ENCODE data around the gene CHKB.

CHKB gene

GRCh38 chr22:50574383-50574755 lies 8.3 kb downstream of the CHKB start:
- no peak for DNase-seq (ENCODE audit: low spot score)

DNA sequence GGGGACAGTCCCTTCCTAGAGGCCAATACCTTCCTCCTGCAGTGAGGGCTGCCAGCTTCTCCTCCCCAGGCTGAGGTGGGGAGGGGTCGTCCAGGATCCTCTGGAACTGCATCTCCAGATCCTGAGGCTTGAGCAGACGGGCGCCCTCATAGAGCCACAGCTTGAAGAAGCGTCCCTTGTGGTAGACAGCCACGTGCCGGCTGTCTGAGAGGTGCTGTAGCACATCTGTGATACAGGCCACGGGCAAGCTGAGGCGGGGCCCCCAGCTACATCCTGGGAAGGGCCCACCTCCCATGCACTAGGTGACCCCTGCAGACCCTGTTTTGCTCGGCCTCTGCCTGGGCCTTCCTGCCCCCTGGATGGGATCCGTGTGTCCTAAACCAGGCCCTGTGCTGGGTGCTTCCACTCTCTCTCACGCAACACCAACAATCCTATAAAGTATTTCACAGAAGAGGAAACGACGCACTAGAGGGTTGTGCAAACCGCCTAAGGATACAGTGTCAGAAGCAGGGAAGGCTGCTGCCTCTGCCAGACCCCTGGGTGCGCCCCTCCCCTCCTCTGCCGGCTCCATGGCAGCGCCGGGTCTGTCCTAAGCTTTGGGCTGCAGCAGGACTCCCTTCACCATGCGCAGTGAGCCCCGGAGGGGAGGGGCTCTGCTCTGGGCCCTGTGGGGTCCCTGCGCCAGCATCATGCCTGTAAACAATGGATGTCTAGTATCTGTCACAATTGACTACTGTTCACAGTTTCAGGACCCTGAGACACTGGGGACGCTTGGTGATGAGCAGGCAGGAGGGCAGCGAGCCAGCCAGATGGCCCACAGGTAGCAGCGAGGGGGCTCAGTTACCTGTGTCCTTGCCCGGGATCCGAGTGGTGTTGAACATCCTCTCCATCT lies 8.9 kb downstream of the CHKB start:
- no peak for DNase-seq (ENCODE audit: low spot score)

DNA sequence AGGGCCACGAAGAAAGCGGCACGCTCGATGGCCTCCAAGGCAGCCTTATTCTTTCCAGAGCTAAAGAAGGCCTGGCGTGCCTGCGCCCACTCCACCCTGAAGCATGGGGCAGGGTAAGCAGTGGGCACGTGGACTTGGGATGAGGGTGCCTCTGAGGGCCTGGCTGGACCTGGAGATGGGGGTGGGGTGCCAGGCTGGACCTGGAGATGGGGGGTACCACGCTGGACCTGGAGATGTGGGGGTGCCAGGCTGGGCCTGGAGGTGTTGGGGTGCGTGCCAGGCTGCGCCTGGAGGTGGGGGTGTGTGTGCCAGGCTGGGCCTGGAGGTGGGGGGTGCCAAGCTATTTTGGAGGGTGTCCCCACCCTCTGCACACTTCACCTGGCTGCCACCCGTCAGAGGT lies 9.7 kb downstream of the CHKB start:
- no peak for DNase-seq (ENCODE audit: low spot score)

DNA sequence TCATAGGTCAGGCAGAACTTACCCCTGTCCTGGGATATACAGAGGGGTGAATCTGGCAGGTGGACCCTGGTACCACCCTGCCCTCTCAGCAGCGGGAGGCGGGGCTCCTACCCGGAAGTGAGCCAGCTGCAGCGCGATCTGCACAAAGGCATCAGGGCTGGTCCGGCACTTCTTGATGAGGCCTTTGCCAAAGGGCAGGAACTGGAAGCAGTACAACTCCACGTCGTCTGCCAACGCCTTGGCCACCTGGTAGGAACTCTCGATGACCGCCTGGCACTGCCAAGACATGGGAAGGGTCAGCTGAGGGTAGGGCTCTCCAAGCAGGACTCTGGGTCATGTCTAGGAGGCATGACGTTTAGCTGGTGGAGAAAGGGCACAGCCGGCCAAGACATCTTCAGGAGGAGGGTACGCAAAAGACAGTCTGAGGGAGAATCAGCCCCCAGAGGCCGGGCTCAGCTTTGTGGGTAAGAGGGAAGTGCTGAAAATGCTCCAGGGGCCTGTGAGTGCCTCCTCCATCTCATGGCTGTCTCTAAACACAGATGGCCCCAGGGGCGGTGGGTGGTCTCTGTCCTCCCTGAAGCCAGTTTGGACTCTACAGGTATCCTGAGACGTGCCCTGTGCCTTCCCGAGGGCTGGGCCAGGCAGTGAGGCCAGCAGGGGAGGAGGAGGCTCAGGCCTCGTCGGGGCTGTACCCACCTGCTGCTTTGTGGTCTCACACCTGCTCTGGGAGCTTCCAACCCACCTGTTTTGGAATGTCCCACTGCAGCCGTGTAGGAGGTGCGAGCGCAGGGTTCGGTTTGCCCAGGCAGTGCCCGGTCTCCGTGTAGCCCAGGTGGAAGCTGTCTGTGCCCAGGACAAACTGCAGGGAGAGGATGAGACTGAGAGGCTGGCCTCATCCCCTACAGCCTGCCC lies 11.1 kb downstream of the CHKB start:
- DNase-seq (ENCODE audit: low spot score), result no peak

DNA sequence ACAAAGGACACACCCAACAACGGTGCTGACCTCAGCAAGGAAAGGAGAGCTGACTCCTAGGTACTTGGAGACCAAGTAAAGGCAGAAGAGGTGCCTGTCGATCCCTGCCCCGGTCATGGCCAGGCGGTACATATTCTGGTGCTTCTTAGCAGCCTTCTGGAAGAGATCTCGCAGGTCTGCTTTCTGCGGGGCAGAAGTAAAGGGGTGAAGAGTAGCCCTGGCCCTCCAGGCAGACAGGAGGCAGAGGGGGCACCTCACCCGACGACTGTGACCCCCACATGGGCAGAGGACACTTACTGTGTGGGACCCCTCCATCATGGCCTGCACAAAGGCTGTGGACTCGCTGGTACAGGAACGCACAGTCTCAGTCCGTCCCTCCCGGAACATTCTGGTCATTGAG lies 11.8 kb downstream of the CHKB start:
- DNase-seq (ENCODE audit: low spot score), result no peak

DNA sequence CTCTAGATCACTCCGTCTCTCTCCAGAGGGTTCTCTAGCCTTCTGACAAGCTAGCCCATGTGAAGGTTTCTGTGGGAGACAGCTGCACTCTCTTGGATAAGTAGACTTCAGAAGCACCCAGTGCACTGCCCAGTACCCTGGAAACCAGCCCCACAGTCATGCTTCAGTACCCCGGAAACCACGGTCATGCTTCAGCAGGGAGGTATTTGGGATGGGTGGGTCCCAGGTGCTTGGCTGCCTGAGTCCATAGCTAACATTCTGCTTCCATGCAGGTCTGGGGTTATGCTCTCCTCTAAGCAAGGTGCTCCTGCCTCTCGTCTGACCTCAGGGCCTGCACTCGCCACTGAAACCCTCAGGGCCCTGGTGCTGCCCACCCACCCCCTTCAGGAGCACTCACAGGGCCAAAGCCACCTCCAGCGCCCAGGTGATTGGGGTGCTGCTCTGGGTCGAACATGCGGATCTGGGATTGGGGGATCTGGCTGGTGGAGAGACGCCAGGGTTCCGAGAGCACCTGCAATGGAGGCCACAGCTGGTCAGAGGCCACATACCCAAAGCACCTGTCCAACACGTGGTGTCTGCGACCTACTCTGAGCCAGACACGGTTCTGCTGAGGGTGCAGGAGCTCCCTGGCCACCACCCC lies 12.6 kb downstream of the CHKB start:
- no peak for DNase-seq (ENCODE audit: low spot score)

GRCh38 chr22:50569041-50569459 lies 13.6 kb downstream of the CHKB start:
- DNase-seq (ENCODE audit: low spot score), result no peak

- DNase-seq (ENCODE audit: low spot score), result no peak
These were observed 14.0 kb downstream of the CHKB start for GRCh38 chr22:50568626-50569025.

- DNase-seq (ENCODE audit: low spot score), result no peak
These were observed 14.9 kb downstream of the CHKB start for GRCh38 chr22:50567721-50568252.

DNA sequence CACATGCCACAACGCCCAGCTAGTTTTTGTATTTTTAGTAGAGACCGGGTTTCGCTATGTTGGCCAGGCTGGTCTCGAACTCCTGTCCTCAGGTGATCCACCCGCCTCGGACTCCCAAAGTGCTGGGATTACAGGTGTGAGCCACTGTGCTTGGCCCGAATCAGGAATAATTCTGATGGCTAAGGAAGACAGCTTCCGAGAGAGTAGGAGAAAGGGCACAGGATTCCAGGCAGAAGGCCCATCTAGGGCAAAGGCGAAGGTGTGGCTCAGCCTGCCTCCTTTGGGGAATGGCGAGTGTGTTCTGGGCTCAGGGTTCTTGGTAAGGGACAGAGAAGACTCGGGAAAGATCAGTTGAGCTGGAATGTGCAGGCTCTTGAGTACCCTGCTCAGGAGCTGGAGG lies 18.4 kb downstream of the CHKB start:
- DNase-seq (ENCODE audit: low spot score), result no peak

DNA sequence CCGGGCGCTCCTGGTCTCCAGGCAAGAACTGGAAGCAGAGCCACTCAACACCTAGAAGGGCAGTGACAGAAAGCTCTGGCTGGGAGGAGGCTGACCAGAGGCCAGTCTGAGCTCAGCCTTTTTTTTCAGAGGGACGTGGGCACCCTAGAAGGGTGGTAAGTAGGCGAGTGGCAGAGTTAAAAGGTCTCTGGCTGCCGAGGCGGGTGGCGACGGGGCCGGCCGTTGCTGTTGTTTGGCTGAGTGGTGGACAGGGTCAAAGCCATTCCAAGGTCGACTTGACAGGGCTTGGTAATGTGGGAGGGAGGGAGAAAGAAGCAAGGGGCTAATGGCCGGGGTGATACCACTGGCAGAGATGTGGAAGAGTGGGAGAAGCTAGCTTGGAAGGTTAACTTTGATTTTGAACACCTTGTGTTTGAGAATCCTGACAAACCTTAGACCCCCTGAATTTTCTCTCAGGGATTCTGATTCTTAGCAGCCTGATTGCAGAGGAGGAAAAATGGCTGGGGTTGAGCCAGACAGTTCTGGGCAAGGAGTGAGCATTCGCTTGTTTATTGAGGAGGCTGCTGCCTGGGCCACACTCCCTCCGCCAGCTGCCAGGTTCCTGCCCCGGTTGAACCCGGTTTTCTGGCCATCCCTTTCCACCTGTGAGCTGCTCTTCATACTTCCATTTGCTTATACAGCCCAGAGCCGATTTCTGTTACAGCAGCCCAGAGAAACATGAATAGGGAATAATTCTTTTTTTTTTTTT lies 19.1 kb downstream of the CHKB start:
- DNase-seq (ENCODE audit: low spot score), result no peak

DNA sequence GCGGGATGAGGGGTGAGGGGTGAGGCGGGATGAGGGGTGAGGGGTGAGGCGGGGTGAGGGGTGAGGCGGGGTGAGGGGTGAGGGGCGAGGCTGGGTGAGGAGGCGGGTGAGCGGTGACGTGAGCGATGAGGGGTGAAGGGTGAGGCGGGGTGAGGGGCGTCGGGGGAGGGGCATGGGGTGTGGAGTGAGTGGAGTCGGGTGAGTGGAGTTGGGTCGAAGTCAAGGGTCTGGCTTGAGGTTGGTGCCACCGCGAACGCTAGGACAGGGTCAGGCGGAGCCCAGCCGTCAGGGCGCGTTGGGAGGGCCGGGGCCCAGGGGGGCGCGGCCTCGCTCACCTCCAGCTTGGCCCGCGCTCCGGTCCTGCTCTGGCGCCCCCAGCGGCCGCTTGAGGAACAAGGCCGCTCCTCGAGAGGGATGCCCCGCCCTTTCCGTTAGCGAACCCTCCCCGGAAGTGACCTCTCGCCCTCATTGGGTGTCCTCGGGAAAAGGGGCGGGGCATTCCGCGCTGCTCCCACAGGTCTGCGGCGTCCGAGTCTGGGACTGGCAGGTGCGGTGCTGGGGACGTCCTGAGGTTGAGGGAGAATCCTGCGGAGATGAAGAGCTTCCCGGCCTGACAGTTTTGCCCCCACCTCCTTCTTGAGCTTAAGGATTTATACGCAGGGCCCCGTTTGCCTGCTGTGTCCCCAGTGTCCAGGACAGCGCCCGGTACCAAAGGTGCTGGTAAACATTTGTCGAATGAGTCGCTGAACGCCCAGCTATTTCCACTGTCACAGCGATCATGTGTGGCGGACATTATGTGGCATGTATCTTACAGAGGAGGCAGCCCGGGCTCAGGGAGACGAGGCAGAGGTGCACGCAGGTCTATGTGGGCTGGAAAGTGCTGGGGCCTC lies 19.9 kb downstream of the CHKB start, which contains the start of gene SYCE3:
Gene SYCE3 (minus strand): TSS at position 397 of the 890 bp plus-strand sequence. CDS start 6,514 bp downstream, outside the sequence.
- DNase-seq (ENCODE audit: low spot score), result peak; percentile 97

GRCh38 chr22:50561401-50562358 lies 21.0 kb downstream of the CHKB start:
- DNase-seq (ENCODE audit: low spot score), result no peak

DNA sequence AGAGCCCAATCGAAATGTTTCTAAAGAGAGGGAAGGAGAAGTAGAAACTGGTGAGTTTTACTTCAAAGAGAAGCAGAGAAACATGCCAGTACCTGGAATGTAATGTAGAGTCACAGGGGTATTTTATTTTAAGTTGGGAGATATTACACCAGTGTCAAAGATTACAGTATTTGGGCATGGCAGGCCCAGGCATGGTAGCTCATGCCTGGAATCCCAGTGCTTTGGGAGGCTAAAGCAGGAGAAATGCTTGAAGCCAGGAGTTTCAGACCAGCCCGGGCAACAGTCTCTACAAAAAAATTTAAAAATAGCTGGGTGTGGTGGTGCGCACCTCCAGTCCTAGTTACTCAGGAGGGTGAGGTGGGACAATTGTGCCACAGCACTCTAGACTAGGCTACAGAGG lies 22.6 kb downstream of the CHKB start:
- no peak for DNase-seq (ENCODE audit: low spot score)

DNA sequence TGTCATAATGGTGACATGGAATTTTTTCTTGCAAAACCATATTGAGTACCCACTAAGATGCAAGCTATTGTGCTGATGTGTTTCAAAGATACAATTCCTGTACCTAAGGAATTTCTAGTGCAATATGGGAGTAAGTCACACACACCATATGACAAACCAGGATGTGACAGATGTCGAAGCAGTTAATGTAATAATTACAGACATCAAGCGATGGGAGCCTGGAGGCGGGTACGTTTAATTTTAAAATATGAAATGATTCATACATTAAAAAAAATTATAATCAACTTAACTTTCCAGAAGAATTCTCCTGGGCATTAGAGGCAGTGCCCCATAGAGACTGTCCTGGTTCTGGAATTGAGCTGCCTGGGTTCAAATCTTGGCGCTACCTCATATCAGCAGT lies 25.9 kb downstream of the CHKB start:
- DNase-seq (ENCODE audit: low spot score), result no peak

DNA sequence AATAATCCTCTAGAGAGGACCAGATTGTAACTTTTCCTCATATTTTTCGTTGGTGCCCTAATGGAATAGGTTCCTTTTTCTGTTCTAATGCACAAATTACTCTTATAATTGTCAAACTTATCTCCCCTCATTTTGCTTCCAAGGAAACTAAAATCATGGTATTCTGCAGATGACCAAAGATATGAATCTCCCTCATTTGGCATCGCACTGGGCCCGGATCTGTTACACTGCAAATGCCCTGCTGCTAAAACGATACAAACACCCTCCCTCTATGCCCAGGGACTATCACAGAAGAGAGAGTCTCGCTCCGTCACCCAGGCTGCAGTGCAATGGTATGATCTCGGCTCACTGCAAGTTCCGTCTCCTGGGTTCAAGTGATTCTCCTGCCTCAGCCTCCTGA lies 29.3 kb downstream of the CHKB start:
- no peak for DNase-seq (ENCODE audit: low spot score)

GRCh38 chr22:50551160-50551752 lies 31.4 kb downstream of the CHKB start:
- no peak for DNase-seq (ENCODE audit: low spot score)

- DNase-seq (ENCODE audit: low spot score), result no peak
These were observed 32.3 kb downstream of the CHKB start for GRCh38 chr22:50550395-50550794.

Measured in Ammon's horn (tissue), 1 donor.